T-helper 1 cell treated with Interleukin-12 subunit alpha and Interleukin-12 subunit beta and Interleukin-4 antibody, amounts not matched to agents 30 ng/mL and 1 ng/mL, for 36 hours (primary cell): ENCODE measurements around the gene NFS1. TPM values are rescaled to one million over a fixed set of nuclear protein-coding genes. Genes with fewer than 3 reads are reported as not detected.

Experiments used
- intact Hi-C: fragments of 100-400 bp; cut with micrococcal nuclease; formaldehyde crosslinking; loops from one replicate; pipeline ENCODE4 v1.15.1; 2024
- total RNA-seq: library from RNA; stranded (reverse); gene quantifications from 2 replicates; pipeline ENCODE4 v1.2.3, GENCODE V29; 2022

The NFS1 gene
- total RNA-seq, 1 donor from 2014 or later = 25.0 TPM

GRCh38 chr20:35652641-35653429, 46.3 kb downstream of the NFS1 start:
- intact Hi-C loops = no loop called here

- intact Hi-C loops = no loop called here
These were observed 47.2 kb downstream of the NFS1 start for GRCh38 chr20:35651958-35652357.

GRCh38 chr20:35650632-35651031, 48.5 kb downstream of the NFS1 start:
- intact Hi-C loops = no loop called here

- intact Hi-C loops = no loop called here
These were observed 50.3 kb downstream of the NFS1 start for GRCh38 chr20:35648836-35649235.

GRCh38 chr20:35644806-35645205, 54.3 kb downstream of the NFS1 start:
- intact Hi-C loops = no loop called here

- intact Hi-C loops = no loop called here
These were observed 56.1 kb downstream of the NFS1 start for GRCh38 chr20:35643045-35643444.

GRCh38 chr20:35641743-35642142, 57.4 kb downstream of the NFS1 start:
- intact Hi-C loops = no loop called here

- intact Hi-C loops = no loop called here
These were observed 58.4 kb downstream of the NFS1 start for GRCh38 chr20:35640724-35641123.

GRCh38 chr20:35638751-35639150, 60.4 kb downstream of the NFS1 start:
- intact Hi-C loops = no loop called here

GRCh38 chr20:35637276-35637675, 61.9 kb downstream of the NFS1 start:
- intact Hi-C loops = no loop called here

- intact Hi-C loops = no loop called here
These were observed 63.1 kb downstream of the NFS1 start for GRCh38 chr20:35636095-35636494.

GRCh38 chr20:35635652-35636051, 63.5 kb downstream of the NFS1 start:
- intact Hi-C loops = no loop called here

GRCh38 chr20:35632539-35633115, 66.5 kb downstream of the NFS1 start:
- intact Hi-C loops = no loop called here

GRCh38 chr20:35630636-35631035, 68.5 kb downstream of the NFS1 start:
- intact Hi-C loops = no loop called here

- intact Hi-C loops = no loop called here
These were observed 69.6 kb downstream of the NFS1 start for GRCh38 chr20:35629427-35630145.

GRCh38 chr20:35627121-35627520, 72.0 kb downstream of the NFS1 start:
- intact Hi-C loops = no loop called here

GRCh38 chr20:35626386-35627001, 72.7 kb downstream of the NFS1 start:
- intact Hi-C loops = no loop called here

GRCh38 chr20:35625584-35626385, 73.4 kb downstream of the NFS1 start:
- intact Hi-C loops = no loop called here

GRCh38 chr20:35621560-35621946, 77.6 kb downstream of the NFS1 start:
- intact Hi-C loops = no loop called here

GRCh38 chr20:35620818-35621559, 78.2 kb downstream of the NFS1 start:
- intact Hi-C loops = no loop called here
